IMR-90 (cell line): ENCODE data around the gene CEP68. TPM values are rescaled to one million over a fixed set of nuclear protein-coding genes. Genes with fewer than 3 reads are reported as not detected.
A peak's percentile ranks its signal among the peaks of the same experiment; 100 is the strongest.

Source experiments
- ATAC-seq: fragments of 200-7000 bp; cut with Tn5 transposase; 2 replicates; pipeline ENCODE4 v1.9.1; 2020; ENCODE audit warnings: low read depth, mild to moderate bottlenecking, moderate library complexity
- BruUV-seq: library from RNA; stranded (reverse); fragments of 400-500 nt; replicated peaks from 2 replicates; lab custom pipeline; 2021; lab: Mats Ljungman, UMichigan
- CTCF ChIA-PET: fragments of 300-600 bp; formaldehyde crosslinking; extraction: SDS; loops from one replicate; lab custom pipeline; 2021; ENCODE audit warnings: antibody characterized with exemption; lab: Yijun Ruan, JAX
- POLR2A ChIA-PET: fragments of 300-600 bp; sonication (Branson Sonifier 250); formaldehyde crosslinking; loops from one replicate; lab custom pipeline; 2022; ENCODE audit warnings: antibody characterized with exemption; ENCODE audit not compliant: unreplicated experiment; lab: Charles Lee
- DNase-seq: peaks from one replicate; pipeline ENCODE4 v3.0.0; 2013
- H2AFZ ChIP-seq: replicated peaks from 2 replicates; pipeline ENCODE3; 2013; ENCODE audit warnings: low read length, mild to moderate bottlenecking; ENCODE audit not compliant: poor library complexity
- H2AK5ac ChIP-seq: 2 replicates; pipeline ENCODE4 v1.6.1; 2013; ENCODE audit warnings: low read depth, low read length, inconsistent platforms
- H2AK9ac ChIP-seq: replicated peaks from 2 replicates; pipeline ENCODE3; 2013; ENCODE audit warnings: mild to moderate bottlenecking, low read depth, low read length, moderate library complexity; ENCODE audit not compliant: poor library complexity
- H2BK120ac ChIP-seq: 2 replicates; pipeline ENCODE4 v1.6.1; 2013; ENCODE audit warnings: low read depth, low read length, inconsistent platforms
- H2BK15ac ChIP-seq: 3 replicates; pipeline ENCODE4 v1.6.1; 2013; ENCODE audit warnings: low read depth, low read length, inconsistent platforms
- H2BK20ac ChIP-seq: 2 replicates; pipeline ENCODE4 v1.6.1; 2013; ENCODE audit warnings: low read depth, mild to moderate bottlenecking, inconsistent platforms, low read length, moderate library complexity
- H2BK5ac ChIP-seq: 2 replicates; pipeline ENCODE4 v1.6.1; 2013; ENCODE audit warnings: mild to moderate bottlenecking, low read depth, low read length, inconsistent platforms; ENCODE audit not compliant: poor library complexity, severe bottlenecking
- H3K14ac ChIP-seq: replicated peaks from 2 replicates; pipeline ENCODE4 v1.6.1; 2013; ENCODE audit warnings: low read depth, low read length, inconsistent platforms
- H3K18ac ChIP-seq: 2 replicates; pipeline ENCODE4 v1.6.1; 2013; ENCODE audit warnings: low read depth, low read length, control low read depth
- H3K23ac ChIP-seq: 2 replicates; pipeline ENCODE4 v1.6.1; 2013; ENCODE audit warnings: low read depth, low read length, inconsistent platforms
- H3K27ac ChIP-seq: 2 replicates; pipeline ENCODE4 v1.5.1; 2013; ENCODE audit warnings: mild to moderate bottlenecking, control low read depth, low read length; ENCODE audit not compliant: insufficient read depth
- H3K27me3 ChIP-seq: 2 replicates; pipeline ENCODE4 v1.6.1; 2013; ENCODE audit warnings: low read length; ENCODE audit not compliant: control insufficient read depth, insufficient read depth
- H3K36me3 ChIP-seq: 2 replicates; pipeline ENCODE4 v1.6.1; 2013; ENCODE audit warnings: low read length, mixed read lengths; ENCODE audit not compliant: control insufficient read depth, insufficient read depth
- H3K4ac ChIP-seq: 2 replicates; pipeline ENCODE4 v1.6.1; 2013; ENCODE audit warnings: low read depth, low read length, inconsistent platforms
- H3K4me1 ChIP-seq: 2 replicates; pipeline ENCODE4 v1.6.1; 2013; ENCODE audit warnings: low read length, mixed read lengths; ENCODE audit not compliant: control insufficient read depth, insufficient read depth
- H3K4me2 ChIP-seq: 2 replicates; pipeline ENCODE4 v1.6.1; 2013; ENCODE audit warnings: low read depth, mild to moderate bottlenecking, control low read depth, low read length, moderate library complexity
- H3K4me3 ChIP-seq: 2 replicates; pipeline ENCODE4 v1.5.1; 2013; ENCODE audit warnings: low read depth, mild to moderate bottlenecking, control low read depth, low read length, moderate library complexity; ENCODE audit not compliant: insufficient read depth
- H3K56ac ChIP-seq: 2 replicates; pipeline ENCODE4 v1.6.1; 2013; ENCODE audit warnings: low read length, inconsistent platforms; ENCODE audit not compliant: insufficient read depth; ENCODE audit errors: extremely low read depth
- H3K79me1 ChIP-seq, 2 experiments: 2 replicates each; pipeline ENCODE4 v1.6.1; 2013; ENCODE audit warnings: low read length in 2 of 2, inconsistent platforms in 1 of 2, low read depth in 1 of 2
- H3K9ac ChIP-seq: 2 replicates; pipeline ENCODE4 v1.6.1; 2013; ENCODE audit warnings: low read depth, low read length, control low read depth
- H3K9me1 ChIP-seq: 2 replicates; pipeline ENCODE4 v1.6.1; 2013; ENCODE audit warnings: low read length, inconsistent platforms; ENCODE audit not compliant: insufficient read depth
- H3K9me3 ChIP-seq: 2 replicates; pipeline ENCODE4 v1.6.1; 2013; ENCODE audit warnings: low read length; ENCODE audit not compliant: control insufficient read depth, insufficient read depth
- H4K20me1 ChIP-seq: 2 replicates; pipeline ENCODE4 v1.6.1; 2013; ENCODE audit warnings: low read length, inconsistent platforms; ENCODE audit not compliant: insufficient read depth
- H4K5ac ChIP-seq: 2 replicates; pipeline ENCODE4 v1.6.1; 2013; ENCODE audit warnings: mild to moderate bottlenecking, low read depth, low read length, control low read depth
- H4K8ac ChIP-seq, 2 experiments: 2 replicates each; pipeline ENCODE4 v1.6.1; 2013; ENCODE audit warnings: low read depth in 2 of 2, low read length in 2 of 2, control low read depth in 1 of 2, inconsistent platforms in 1 of 2
- H4K91ac ChIP-seq: 2 replicates; pipeline ENCODE4 v1.6.1; 2013; ENCODE audit warnings: low read depth, low read length, inconsistent platforms; ENCODE audit not compliant: insufficient read depth
- FOS ChIP-seq: fragments of 150-350 bp; IDR thresholded peaks from 2 replicates; pipeline ENCODE4 v1.6.1; 2016; ENCODE audit warnings: low read depth, low read length
- MXI1 ChIP-seq: IDR thresholded peaks from 2 replicates; pipeline ENCODE4 v1.6.1; 2012; ENCODE audit warnings: low read depth, mild to moderate bottlenecking, low read length, moderate library complexity, borderline replicate concordance
- WGBS, 2 experiments: methylation state at CpG; one replicate each; pipeline versions ENCODE4 v1.1.5 to v1.1.7; 2013; ENCODE audit warnings: missing lambda C conversion rate in 2 of 2; ENCODE audit not compliant: insufficient read length in 1 of 2; ENCODE audit errors: extremely low coverage in 2 of 2; 5-methylcytosine and 5-hydroxymethylcytosine counted together
- dilution Hi-C: fragments of 300-500 bp; cut with HindIII; formaldehyde crosslinking; loops from one replicate; pipeline ENCODE4 v1.14.3; 2018; ENCODE audit warnings: low sequenced_read_pairs; ENCODE audit not compliant: unreplicated experiment
- in situ Hi-C: fragments of 300-500 bp; cut with MboI; formaldehyde crosslinking; loops from 3 replicates; pipeline ENCODE4 v1.14.3; 2019; ENCODE audit warnings: low sequenced_read_pairs, inconsistent platforms, mixed read lengths
- intact Hi-C: fragments of 100-400 bp; cut with micrococcal nuclease; formaldehyde crosslinking; loops from 2 replicates; pipeline ENCODE4 v1.10.0; 2022
- polyA plus RNA-seq, 3 experiments: library from polyadenylated mRNA; depleted of rRNA; stranded (reverse); fragments of >200 nt; gene quantifications; 2 replicates each; pipeline ENCODE4 v1.2.3, GENCODE V29; 2012; ENCODE audit warnings: low replicate concordance in 1 of 3
- total RNA-seq: library from RNA; depleted of rRNA; stranded (reverse); fragments of >200 nt; gene quantifications from 2 replicates; pipeline ENCODE4 v1.2.3, GENCODE V29; 2012

CEP68 gene
- total and polyA plus RNA-seq, 2 of the 4 experiments (the other 2 are of a cell fraction) = 5.5 to 5.6 TPM

GRCh38 chr2:65022189-65022588, 34.0 kb upstream of the CEP68 start:
- intact Hi-C loops = no loop called here
- Histone ChIP-seq H3K9me3 (no peaks in the 10 kb centered on the region), H2BK5ac (no peak overlapping the region), H3K36me3 (peaks cover 35% of the 10 kb centered on the region), H4K8ac (no peak overlapping the region), H2AK5ac (no peak overlapping the region), H2AK9ac (no peak overlapping the region), H3K4me3 (no peak overlapping the region), H3K27ac (no peak overlapping the region), H2BK15ac (no peak overlapping the region), H2BK120ac (no peak overlapping the region), H3K4ac (no peak overlapping the region), H3K18ac (no peak overlapping the region), H2AFZ (no peak overlapping the region), H3K4me1 (peaks cover 7% of the 10 kb centered on the region), H3K79me1 (no peaks in the 10 kb centered on the region), H3K23ac (no peak overlapping the region), H3K56ac (no peak overlapping the region), H4K20me1 (no peaks in the 10 kb centered on the region), H3K4me2 (no peak overlapping the region), H3K27me3 (no peaks in the 10 kb centered on the region), H3K9me1 (peaks cover 7% of the 10 kb centered on the region; the same call in 1 of the 2 replicates), H3K9ac (no peak overlapping the region), H3K14ac (no peak overlapping the region), H4K91ac (no peak overlapping the region), H2BK20ac (no peak overlapping the region), H4K5ac (no peak overlapping the region)
- ATAC-seq = no peak
- in situ Hi-C loops = no loop called here
- POLR2A ChIA-PET = no interaction called here
- TSS peak; percentile 72 for BruUV-seq
- dilution Hi-C loops = no loop called here
- CTCF ChIA-PET = no interaction called here
- 100% methylated on average over 1 of the region's 6 CpGs; no CpG with 5 or more reads in 1 of the 2 experiments for WGBS, 2 experiments
- no peak for DNase-seq
- TF ChIP-seq FOS (no peak), MXI1 (no peak)
